Gastrocnemius medialis (tissue), 4 donors: ENCODE results near the gene PTPRM. TPM values are rescaled to one million over a fixed set of nuclear protein-coding genes. Genes with fewer than 3 reads are reported as not detected.
A peak's percentile ranks its signal among the peaks of the same experiment; 100 is the strongest.

Experiments
- ATAC-seq, 2 donors: fragments of 150-250 bp; one replicate each; pipeline ENCODE4 v1.9.1; 2016
- DNase-seq, 2 donors: peaks; one replicate each; pipeline ENCODE4 v3.0.0-alpha.2; 2019
- H3K27ac ChIP-seq, 4 donors: fragments of 200-600 bp; sonication (generic); 1 replicate in 1 of 4; 2 replicates in 3 of 4; pipeline ENCODE4 v1.5.1; 2016 to 2018; ENCODE audit warnings: mild to moderate bottlenecking in 2 of 4, moderate library complexity in 1 of 4
- H3K27me3 ChIP-seq, 3 donors: fragments of 200-600 bp; sonication (generic) in 2 of 3; 1 replicate in 1 of 3; 2 replicates in 2 of 3; pipeline versions ENCODE4 v1.5.1 to v1.6.0; 2016 to 2019; ENCODE audit warnings: mild to moderate bottlenecking in 1 of 3, moderate library complexity in 1 of 3
- H3K36me3 ChIP-seq, 2 donors: fragments of 200-600 bp; sonication (generic) in 1 of 2; one replicate each; pipeline ENCODE4 v1.5.1; 2017 to 2018
- H3K4me1 ChIP-seq, 2 donors: fragments of 200-600 bp; sonication (generic) in 1 of 2; one replicate each; pipeline ENCODE4 v1.5.1; 2016 to 2017; ENCODE audit warnings: mild to moderate bottlenecking in 2 of 2
- H3K4me3 ChIP-seq, 4 donors: fragments of 200-600 bp; sonication (generic) in 3 of 4; 1 replicate in 1 of 4; 2 replicates in 3 of 4; pipeline ENCODE4 v1.5.1; 2016 to 2019; ENCODE audit warnings: mild to moderate bottlenecking in 2 of 4
- H3K9me3 ChIP-seq, 3 donors: fragments of 200-600 bp; sonication (generic) in 2 of 3; 1 replicate in 1 of 3; 2 replicates in 2 of 3; pipeline ENCODE4 v1.5.1; 2016 to 2019
- CTCF ChIP-seq, 5 experiments: fragments of 450-650 bp in 3 of 5; fragments of 200-600 bp in 2 of 5; sonication (generic) in 2 of 5; IDR thresholded peaks in 4 of 5; conservative IDR thresholded peaks in 1 of 5; 1 replicate in 4 of 5; 2 replicates in 1 of 5; pipeline ENCODE4 v1.5.1; 2016 to 2019; ENCODE audit warnings: antibody characterized with exemption in 5 of 5, mild to moderate bottlenecking in 3 of 5, moderate library complexity in 3 of 5
- POLR2A ChIP-seq, 2 donors: fragments of 450-650 bp; IDR thresholded peaks; one replicate each; pipeline ENCODE4 v1.6.1; 2017; ENCODE audit warnings: antibody characterized with exemption in 2 of 2, mild to moderate bottlenecking in 2 of 2, moderate library complexity in 2 of 2
- in situ Hi-C, 4 donors: fragments of 200-750 bp; cut with MboI; loops; one replicate each; pipeline versions ENCODE4 v1.15.0 to v1.8.0; 2017; ENCODE audit warnings: low sequenced_read_pairs in 4 of 4
- intact Hi-C: fragments of 100-400 bp; cut with DNase I; formaldehyde crosslinking; loops from one replicate; pipeline ENCODE4 v1.15.1; 2023; ENCODE audit warnings: low total_unique reads
- total RNA-seq, 4 donors: library from RNA; depleted of rRNA; stranded (reverse); fragments of >200 nt; gene quantifications; one replicate each; pipeline versions ENCODE4 v1.1.0 to v1.2.3, GENCODE V29; 2016

Gene PTPRM
- total RNA-seq, 4 donors from 2014 or later = 52.6 to 79.3 (median 63.8) TPM

DNA sequence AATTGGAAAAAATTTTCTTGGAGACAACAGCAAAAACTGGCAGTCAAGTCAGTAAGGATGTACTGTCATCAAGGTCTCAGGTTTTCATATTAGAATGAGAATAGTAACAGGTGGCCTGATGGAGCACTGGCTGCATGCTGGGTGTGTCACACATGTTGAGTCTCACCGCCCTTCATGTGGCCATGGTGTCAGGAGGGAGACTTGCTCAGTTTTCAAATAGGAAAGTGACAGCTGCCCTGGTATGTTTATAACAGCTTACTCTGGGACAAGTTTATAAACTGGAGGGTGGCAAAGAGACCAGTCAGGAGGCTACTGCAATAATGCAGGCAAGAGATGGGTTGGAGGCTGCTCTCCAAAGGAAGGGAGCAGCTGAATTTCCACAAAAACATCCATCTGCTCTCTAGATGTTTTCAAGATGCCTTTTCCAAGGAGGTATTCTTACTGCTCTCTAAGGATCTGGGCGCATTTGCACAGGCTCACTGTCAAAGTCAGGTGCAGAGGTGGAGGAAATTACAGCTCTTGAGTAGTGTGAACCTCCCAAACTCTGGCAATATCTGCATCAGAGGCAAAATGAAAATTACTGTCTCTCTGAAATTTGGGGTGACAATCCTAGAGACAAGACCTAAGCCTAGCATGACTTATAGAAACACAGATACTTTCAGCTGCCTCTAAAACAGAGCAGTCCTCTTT lies 720.2 kb downstream of the PTPRM start:
- in situ Hi-C loops = no loop called here

GRCh38 chr18:8288472-8289195 lies 721.5 kb downstream of the PTPRM start:
- H3K27me3 ChIP-seq = no peaks in the 10 kb centered on the region
- H3K27ac ChIP-seq = no peak overlapping the region
- peaks cover 7 to 17% of the 10 kb centered on the region in 2 donors for H3K4me1 ChIP-seq
- DNase-seq = no peak
- in situ Hi-C loops (no loop called here), intact Hi-C loops (no loop called here)
- ATAC-seq = no peak
- H3K36me3 ChIP-seq = no peaks in the 10 kb centered on the region
- H3K9me3 ChIP-seq = no peaks in the 10 kb centered on the region
- TF ChIP-seq POLR2A (IDR thresholded peaks at IDR 0.05) = no peak
- no peak for TF ChIP-seq CTCF (IDR thresholded peaks at IDR 0.05 in 4 of 5, conservative IDR thresholded peaks at IDR 0.05 in 1 of 5)
- no peak overlapping the region for H3K4me3 ChIP-seq

More for the DNA sequence above, 720.2 kb downstream of the PTPRM start:
- no peak overlapping the region for H3K4me3 ChIP-seq
- H3K9me3 ChIP-seq = no peaks in the 10 kb centered on the region
- peak; percentile 18 to 37 for DNase-seq
- H3K27ac ChIP-seq = no peak overlapping the region
- H3K36me3 ChIP-seq = no peaks in the 10 kb centered on the region
- peaks cover 7 to 17% of the 10 kb centered on the region in 2 donors for H3K4me1 ChIP-seq
- intact Hi-C loops = no loop called here
- H3K27me3 ChIP-seq = no peaks in the 10 kb centered on the region
- TF ChIP-seq POLR2A (IDR thresholded peaks at IDR 0.05) = no peak
- TF ChIP-seq CTCF (IDR thresholded peaks at IDR 0.05 in 4 of 5, conservative IDR thresholded peaks at IDR 0.05 in 1 of 5) = no peak
- ATAC-seq = peak; percentile 75 to 84

GRCh38 chr18:8290435-8290834 lies 723.3 kb downstream of the PTPRM start:
- H3K4me1 ChIP-seq = peaks cover 7 to 11% of the 10 kb centered on the region in 2 donors
- in situ Hi-C loops = no loop called here
- H3K4me3 ChIP-seq = no peak overlapping the region
- no peak overlapping the region for H3K27ac ChIP-seq
- no peaks in the 10 kb centered on the region for H3K27me3 ChIP-seq
- TF ChIP-seq CTCF (IDR thresholded peaks at IDR 0.05 in 4 of 5, conservative IDR thresholded peaks at IDR 0.05 in 1 of 5) = no peak
- TF ChIP-seq POLR2A (IDR thresholded peaks at IDR 0.05) = no peak
- intact Hi-C loops = no loop called here
- no peaks in the 10 kb centered on the region for H3K36me3 ChIP-seq
- no peak for ATAC-seq
- no peak for DNase-seq
- no peaks in the 10 kb centered on the region for H3K9me3 ChIP-seq

GRCh38 chr18:8290913-8291312 lies 723.8 kb downstream of the PTPRM start:
- H3K9me3 ChIP-seq = no peaks in the 10 kb centered on the region
- ATAC-seq (no peak), DNase-seq (no peak)
- no peak overlapping the region for H3K27ac ChIP-seq
- no peaks in the 10 kb centered on the region for H3K36me3 ChIP-seq
- no peaks in the 10 kb centered on the region for H3K27me3 ChIP-seq
- no peak overlapping the region for H3K4me3 ChIP-seq
- TF ChIP-seq CTCF (IDR thresholded peaks at IDR 0.05 in 4 of 5, conservative IDR thresholded peaks at IDR 0.05 in 1 of 5) = no peak
- no peak for TF ChIP-seq POLR2A (IDR thresholded peaks at IDR 0.05)
- peaks cover 7 to 11% of the 10 kb centered on the region in 2 donors for H3K4me1 ChIP-seq
- intact Hi-C loops = no loop called here
- in situ Hi-C loops = no loop called here
